HG03439 (cell line): ENCODE data around the gene CER1.
"Not testable (repeated sequence)": the region's sequence is repeated elsewhere in the genome, so short reads cannot be mapped to it uniquely, and the experiment has no call there.

ENCODE experiments used
- ATAC-seq: cut with Tn5 transposase; IDR thresholded peaks from one replicate; pipeline ENCODE4 v1.9.1; 2021; ENCODE audit warnings: mild to moderate bottlenecking, moderate library complexity; ENCODE audit not compliant: unreplicated experiment

Gene CER1

DNA sequence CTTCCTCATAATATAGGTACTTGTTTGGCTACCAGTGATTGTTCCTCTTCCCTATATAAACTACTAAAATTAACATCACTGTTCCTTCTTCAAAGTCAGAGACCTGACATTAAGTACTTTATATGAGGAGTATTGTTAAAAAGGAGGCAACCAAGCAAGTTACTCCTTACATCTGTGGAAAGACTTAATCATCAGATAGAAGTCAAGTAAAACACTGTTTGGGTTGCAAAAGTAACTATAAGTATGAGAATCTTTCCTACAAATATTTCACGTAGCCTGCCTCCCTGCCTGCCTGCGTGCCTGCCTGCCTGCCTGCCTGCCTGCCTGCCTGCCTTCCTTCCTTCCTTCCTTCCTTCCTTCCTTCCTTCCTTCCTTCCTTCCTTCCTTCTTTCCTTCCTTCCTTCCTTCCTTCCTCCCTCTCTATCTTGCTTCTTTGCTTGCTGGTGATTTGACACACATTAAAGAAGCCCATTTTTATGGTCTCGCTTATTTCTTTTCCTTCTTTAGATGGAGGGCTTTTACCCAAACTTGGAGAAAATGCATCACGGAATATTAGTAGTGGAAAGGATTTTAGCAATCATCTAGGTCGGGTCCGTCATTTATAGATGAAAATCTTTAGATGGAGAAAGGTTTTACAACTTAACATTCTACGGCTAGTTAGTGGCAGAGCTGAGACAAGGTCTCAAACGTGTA, 3.2 kb downstream of the CER1 start:
- ATAC-seq, result no peak

DNA sequence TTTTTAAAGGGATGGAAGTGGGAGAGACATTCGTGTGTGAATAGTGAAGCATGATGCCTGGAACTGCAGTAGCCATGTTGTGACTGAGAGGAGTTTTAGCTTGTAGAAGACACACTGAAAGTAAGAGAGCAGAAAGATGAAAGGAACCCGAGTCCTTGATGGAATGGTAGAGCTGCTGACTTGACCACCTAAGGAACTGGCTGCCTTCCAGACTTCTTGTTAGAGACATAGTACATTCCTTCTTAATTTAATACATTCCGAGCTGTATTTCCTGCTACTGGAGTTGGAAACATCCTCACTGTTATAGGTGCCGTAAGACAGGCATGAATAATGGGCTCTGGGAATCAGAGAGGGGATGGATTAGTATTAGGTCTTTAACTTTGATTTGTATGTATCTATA, 7.4 kb downstream of the CER1 start:
- no peak for ATAC-seq

DNA sequence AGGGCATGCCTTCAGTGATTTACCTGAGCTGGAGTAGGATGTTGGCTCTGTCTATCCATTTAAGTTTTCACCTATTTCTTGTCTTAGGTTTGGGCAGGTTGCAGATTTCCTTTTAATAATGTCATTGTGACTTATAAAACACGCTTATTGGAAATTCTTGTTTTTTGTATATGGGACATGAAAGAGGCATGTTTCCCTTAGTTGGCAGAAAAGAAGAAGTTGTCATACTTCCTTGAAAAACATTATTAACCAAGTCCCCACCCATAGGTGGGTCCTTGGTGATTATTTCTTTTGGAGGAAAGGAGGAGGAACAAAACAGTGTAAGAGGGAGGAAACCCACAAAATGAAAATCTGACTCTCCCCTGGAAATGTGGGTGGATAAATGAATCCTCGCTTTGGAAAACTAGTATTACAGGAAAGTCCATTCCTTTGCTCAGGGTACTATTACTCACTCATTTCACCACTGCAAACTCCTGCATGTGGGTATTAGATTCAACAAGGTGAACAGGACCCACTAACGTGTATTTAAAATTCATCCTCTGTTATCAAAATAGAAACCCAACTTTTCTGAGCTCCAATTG, 9.3 kb downstream of the CER1 start:
- ATAC-seq, result no peak

DNA sequence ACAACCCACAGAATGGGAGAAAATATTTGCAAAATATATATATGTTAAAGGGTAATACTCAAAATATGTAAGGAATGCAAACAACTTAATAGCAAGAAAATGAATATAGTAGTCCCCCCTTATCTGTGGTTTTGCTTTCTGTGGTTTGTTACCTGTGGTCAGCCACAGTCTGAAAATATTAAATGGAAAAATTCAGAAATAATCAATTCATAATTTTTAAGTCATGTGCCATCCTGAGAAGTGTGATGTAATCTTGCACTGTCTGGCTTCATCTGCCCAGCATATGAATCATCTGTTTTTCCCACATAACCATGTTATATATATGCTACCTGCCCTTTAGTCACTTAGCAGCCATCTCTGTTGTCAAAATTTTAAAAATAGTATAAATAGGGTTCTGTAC, 11.7 kb downstream of the CER1 start:
- no peak for ATAC-seq

DNA sequence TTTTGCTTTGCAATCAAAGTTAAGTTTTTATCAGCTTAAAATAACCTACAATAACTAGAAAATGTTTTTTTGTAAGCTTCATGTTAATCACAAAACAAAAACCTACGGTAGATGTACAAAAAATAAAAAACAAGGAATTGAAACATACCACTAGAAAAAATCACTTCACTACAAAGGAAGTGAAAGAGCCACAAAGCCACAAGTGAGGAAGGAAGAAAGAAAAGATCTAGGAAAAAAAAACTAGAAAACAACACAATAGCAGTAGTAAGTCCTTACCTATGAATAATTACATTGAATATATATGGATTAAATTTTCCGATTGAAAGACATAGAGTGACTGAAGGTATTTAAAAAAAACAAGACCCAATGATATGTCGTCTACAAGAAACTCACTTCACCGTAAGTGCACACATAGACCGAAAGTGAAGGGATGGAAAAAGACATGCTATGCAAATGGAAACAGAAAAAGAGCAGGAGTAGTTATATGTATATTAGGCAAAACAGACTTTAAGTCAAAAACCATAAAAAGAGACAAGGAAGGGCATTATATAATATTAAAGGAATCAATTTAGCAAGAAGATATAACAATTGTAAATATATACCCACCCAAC, 15.9 kb downstream of the CER1 start:
- ATAC-seq, result no peak

DNA sequence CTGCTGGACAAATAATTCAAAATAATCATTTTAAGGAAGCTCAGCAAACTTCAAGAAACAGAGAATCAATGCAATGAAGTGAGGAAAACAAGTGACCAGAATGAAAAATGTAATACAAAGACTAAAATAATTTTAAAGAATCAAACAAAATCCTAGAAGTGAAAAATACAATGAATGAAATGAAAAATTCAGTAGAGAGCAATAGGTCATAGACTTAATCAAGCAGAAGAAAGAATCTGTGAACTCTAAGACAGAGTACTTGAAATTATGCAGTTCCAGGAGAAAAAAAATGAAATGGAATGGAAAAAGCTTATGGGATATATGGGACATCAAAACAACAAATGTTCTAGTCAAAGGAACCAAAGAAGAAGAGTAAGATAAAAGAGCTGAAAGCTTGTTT, 17.5 kb downstream of the CER1 start:
- no peak for ATAC-seq

DNA sequence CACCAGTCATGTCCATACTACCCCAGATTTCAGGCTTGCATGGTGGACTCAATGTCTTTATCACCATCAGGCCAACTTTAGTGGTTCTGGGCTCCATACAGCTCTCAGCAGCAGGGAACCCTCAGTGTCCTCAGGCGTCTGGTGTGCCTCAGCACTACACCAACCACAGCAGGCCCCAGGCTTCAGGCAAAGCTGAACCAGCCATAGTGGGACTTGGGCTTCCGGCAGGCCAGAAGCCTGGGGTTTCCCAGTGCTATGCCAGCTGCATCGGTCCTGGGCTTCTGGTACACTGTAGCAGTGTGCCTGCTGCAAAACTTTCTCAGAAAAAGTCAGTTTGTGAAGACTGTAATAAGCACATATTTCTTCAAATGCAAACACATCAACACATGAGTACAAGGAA, 18.3 kb downstream of the CER1 start:
- no peak for ATAC-seq

DNA sequence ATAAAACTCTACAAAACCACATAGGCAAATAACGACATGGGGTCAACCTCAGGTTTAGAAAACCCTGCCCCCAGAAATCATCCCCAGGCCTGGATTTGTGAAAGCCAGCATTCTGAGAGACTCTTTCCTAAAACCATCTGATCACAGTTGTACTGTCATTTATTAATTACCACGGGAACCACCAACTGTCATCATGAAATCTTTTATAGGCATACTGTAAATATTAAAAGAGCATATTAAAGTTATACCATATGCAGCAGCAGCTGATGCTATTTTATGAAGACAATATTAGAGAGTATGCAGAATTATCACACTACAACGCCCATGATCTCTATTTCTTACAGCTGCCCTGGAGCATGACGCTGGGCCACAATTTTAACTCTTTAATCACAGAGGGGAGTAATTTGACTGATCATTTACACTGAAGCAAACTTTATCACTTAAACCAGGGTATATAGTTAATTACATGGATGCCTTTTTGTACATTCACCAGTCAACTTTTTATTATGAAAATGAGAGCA, 20.3 kb downstream of the CER1 start:
- ATAC-seq, result no peak

DNA sequence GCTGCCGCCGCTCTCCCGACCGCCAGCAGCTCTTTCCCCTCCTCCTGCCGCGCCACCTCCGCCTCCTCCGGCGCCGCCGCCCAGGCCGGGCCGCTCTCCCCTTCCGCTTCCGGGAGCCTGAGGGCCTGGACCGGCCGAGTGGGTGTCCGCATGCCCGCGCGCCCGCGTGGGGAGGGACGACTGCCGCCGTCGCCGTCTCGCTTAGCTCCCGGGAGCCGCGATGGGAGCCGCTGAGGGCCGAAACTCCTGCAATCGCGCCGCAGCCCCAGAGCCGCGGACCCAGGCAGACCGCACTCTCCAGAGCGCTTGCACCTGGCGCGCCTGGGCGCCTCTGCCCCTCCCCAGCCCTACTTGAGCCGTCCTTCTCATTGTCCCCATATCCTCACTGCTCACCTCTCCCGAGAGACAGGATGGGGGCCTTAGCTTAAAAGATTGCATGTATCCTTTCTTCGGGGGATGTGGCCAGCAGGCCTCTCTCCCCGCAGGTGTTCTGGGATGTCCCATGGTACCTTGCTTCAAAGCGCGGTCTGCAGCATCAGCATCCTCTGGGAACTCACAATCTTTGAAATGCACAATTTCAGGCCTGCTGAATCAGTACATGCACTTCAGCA, 29.2 kb downstream of the CER1 start, which contains the start of gene ZDHHC21:
TSS of gene ZDHHC21 (minus strand) at position 182 of the 611 bp plus-strand sequence. CDS start 19,092 bp downstream, outside the sequence.
- peak; percentile 82 for ATAC-seq

DNA sequence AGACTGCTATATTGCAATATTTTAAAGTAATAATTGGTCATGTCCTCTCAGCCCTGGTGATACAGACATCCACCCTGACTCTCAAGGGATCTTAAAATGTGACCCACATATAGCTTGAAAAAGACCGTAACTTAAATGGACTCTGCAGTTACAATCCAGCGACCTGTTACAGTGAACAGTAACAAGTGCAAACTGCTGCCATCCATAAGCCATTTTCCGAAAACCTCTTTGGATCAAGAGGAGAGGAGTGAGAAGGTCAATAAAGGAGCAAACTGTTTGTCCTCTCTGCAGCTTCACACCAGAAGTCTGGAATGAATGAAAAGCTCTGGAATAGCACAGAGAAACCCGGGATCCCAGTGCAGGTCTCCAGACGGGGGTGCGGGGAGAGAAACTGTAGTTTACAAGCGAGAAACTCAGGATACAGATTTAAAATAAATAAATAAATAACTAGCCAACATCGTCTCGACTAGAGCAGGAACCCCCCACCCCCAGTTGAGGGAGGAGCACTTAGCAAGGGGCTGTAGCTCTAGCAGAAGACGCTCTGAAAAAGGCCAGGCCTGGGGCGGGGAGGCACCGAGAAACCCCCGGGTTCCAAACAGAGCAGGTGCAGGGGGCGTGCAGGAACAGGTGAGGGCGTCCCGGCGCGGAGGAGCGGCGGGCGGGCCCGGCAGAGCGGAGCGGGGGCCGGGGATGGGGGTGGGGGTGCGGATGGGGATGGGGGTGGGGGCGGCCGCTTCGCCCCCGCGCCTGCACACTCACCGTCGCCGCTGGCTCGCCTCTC, 29.9 kb downstream of the CER1 start:
- ATAC-seq, result peak; percentile 40

DNA sequence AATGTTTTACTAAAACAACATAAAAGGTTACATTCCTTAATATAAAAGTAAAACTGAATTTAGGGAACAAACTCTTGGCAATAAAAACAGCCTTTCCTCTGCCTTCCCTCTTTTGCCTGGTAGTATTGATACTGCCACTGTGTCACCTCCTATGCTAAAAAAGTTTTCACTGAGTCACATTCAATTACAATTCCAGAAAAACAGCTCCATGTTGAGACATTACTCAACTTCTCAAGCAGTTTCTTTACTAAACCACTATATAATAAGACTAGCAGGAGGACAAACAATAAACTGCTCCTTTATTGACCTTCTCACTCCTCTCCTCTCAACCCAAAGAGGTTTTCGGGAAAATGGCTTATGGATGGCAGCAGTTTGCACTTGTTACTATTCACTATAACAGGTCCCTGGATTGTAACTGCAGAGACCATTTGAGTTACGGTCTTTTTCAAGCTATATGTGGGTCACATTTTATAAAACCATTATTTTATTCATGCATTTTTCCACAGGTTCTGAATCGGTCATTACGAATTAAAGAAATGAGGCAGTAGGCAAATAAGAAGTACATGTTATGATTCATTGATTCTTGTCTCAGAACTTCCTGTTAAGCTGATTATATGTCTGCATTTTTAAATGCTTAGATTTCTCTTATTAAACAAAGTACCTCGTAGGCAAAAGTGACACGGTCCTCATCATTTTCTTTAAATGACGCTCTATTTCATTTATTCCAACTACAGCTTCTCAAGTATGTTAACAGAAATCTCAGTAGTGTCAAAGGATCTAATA, 31.4 kb downstream of the CER1 start:
- no peak for ATAC-seq

DNA sequence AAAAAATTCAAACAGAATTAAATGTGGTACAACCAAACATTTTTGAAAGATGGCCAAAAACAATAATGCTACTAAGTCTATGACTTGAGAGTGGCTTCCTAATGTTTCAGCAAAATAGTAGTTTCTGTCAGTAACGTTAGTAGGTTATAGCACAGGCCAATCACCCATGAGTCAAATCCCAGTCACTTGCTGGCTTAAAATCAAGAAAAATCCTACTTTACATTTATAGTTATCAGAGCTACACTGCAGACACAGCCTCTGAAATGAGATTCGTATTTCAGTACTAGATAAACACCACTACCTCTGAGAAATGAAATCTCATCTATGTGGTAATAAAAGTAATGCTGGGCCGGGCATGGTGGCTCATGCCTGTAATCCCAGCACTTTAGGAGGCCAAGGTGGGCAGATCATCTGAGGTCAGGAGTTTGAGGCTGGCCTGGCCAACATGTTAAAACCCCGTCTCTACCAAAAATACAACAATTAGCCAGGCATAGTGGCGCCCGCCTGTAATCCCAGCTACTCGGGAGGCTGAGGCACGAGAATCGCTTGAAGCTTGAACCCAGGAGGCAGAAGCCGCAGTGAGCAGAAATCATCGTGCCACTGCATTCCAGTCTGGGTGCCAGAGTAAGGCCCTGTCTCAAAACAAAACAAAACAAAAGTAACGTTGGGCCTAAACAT, 35.4 kb downstream of the CER1 start:
- ATAC-seq, result no peak

DNA sequence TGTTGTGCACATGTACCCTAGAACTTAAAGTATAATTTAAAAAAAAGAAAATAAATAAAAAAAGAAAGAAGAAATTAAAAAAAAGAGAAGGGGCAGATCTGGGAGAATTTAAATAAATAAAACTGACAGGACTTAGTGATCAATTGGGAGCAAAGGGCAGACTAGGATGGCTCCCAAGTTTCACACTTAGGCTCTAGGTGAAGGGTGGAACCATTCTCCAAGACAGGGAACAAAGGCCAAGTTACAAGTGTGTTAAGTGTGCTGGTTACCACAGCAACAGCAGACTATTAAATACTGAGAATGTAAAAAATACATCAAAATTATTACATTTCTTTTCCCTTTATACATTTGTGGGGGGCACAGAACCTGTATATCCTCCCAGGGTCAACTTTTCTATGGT, 36.4 kb downstream of the CER1 start:
- no peak for ATAC-seq

DNA sequence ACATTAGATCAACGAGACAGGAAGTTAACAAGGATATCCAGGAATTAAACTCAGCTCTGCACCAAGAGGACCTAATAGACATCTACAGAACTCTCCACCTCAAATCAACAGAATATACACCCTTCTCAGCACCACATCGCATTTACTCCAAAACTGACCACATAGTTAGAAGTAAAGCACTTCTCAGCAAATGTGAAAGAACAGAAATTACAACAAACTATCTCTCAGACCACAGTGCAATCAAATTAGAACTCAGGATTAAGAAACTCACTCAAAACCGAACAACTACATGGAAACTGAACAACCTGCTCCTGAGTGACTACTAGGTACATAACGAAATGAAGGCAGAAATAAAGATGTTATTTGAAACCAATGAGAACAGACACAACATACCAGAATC, 39.9 kb downstream of the CER1 start:
- not testable (repeated sequence) for ATAC-seq

DNA sequence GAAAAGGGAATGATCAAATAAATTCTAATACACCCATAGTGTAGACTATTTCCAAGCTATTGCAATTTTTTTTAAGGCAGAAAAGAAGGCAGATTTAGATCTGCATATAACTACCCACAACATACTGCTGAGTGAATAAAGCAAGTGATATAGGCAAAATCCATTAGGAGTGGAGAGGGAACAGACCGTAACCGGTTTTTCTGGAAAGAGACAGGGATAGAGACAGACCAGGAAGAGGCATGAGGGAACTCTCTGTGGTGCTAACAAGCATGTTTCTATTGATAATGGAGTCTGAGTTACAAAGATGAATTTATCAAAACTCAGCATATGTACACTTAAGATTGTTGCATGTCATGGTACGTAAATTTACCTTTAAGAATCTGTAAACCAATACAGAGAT, 43.8 kb downstream of the CER1 start:
- ATAC-seq, result no peak

DNA sequence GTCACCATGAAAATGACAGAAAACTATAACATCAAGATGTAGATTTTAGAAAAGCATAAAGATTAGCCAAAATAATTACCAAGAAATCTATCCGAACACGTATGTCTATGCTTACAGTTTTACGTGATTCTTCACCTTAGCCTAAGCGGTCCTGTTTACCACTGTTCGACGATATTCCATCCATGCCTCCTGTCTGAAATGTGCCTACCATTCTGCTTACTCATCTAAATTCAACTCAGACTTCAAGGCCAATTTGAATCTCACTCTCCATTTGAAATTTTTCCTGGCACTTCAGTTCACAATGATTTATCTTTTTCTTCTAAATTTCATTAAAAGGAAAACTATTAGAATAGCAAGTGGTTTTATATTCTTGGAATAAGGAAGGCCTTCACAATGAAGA, 44.7 kb downstream of the CER1 start:
- ATAC-seq, result no peak

DNA sequence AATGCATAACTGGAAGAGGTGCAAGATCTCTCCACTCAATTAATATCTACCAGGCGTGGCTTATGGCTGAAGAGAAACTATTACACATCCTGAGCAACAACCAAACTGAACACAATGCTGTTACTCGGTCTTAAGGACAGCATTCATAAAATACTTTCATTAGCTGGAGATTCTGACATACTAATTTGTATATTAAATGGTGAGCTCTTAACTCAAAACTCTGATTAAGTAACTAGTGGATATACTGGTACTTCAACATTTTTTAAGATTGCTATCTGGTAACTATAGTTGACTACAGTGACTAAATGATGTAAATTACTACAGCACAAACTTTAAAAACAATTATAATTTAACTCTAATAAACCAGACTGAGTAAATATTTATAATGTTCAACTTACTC, 45.1 kb downstream of the CER1 start:
- ATAC-seq, result no peak

DNA sequence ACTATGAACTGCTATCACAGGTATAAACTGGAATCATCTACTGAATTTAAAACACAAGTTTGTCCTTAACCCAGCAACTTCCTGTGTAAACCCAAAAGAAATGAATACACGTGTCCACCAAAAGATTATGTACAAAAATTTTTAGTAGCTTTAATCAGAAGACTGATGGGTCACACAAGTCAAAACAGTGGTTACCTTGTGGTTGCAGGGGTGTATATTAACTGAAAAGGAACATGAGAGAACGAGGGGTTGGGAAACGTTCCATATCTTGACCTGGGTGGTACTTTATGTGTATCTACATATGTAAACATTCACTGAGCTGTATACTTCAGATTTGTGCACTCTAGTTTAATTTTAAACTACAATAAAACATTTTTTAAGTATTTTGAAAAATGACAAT, 47.9 kb downstream of the CER1 start:
- no peak for ATAC-seq

DNA sequence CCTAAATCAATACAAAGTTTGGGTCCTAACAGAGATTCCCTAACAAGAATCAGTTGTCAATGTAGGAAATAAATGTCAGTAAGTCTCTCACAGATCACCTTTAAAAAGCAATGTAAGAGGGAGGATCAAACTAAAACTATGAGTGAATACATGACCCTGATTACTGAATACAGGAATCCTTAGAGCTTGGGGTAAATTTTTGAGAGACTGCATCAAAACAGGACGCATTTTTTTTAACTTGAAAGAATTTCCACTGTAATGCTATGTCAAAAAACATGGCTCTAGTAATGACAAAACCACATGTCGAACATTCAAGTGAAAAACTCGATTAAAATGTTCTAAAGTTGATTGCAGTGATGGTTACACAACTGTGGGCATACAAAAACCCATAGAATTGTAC, 51.2 kb downstream of the CER1 start:
- ATAC-seq, result no peak

DNA sequence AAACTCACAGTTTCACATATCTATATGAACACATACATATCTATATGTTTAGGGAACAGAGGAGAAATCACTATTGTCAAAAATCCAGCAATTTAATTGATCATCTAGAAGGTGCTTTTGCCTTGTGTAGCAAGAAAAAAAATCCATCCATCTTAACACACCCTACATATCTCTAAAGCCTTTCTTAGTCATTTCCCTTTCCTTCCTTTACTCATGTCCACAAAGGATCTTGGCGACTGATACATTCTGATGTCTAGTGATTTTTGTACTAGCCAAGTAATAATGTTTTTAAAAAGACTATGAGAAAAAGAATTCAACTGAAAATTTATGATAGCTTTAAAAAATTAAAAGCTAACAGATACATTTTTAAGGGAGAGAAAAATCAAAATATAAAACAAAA, 51.8 kb downstream of the CER1 start:
- ATAC-seq, result no peak
